ENCODE measurements around the gene STIM2. TPM values are rescaled to one million over a fixed set of nuclear protein-coding genes. Genes with fewer than 3 reads are reported as not detected.

Gene STIM2
- total and polyA plus RNA-seq, 10 of the 15 experiments (the other 5 are each of a cell fraction or from before 2014, with no cell fraction given) = 4.7 to 41.5 (median 16.9) TPM

- BruUV-seq (replicated peaks) = no TSS peak
- H3K9me3 ChIP-seq (replicated peaks; ENCODE audit: control insufficient read depth, insufficient read depth, low read length) = no peaks in the 10 kb centered on the region
- ChIA-PET CTCF (interaction anchor here (0.7 to 1.7 kb wide), 9 partner anchors 8 to 542 kb away, joined by 3 to 9 read pairs (median 4); no protein-coding TSS in a partner anchor), POLR2A (interaction anchor here (0.6 kb wide), 1 partner anchor 68 kb away, joined by 4 read pairs; no protein-coding TSS in a partner anchor), SMC1A (ENCODE audit: uncharacterized antibody, unreplicated experiment) (interaction anchor here (0.7 to 3.0 kb wide), 11 partner anchors 8 to 570 kb away, joined by 3 to 14 read pairs (median 3); no protein-coding TSS in a partner anchor), RAD21 (ENCODE audit: unreplicated experiment) (interaction anchor here (0.8 to 1.6 kb wide), 8 partner anchors 10 to 214 kb away, joined by 3 to 6 read pairs (median 4); no protein-coding TSS in a partner anchor)
- intact Hi-C loops (cut with micrococcal nuclease; ENCODE audit: unreplicated experiment) (loop anchor here (2.0 kb wide), 1 partner anchor 141 kb away; the partner anchor contains the start of gene STIM2), in situ Hi-C loops (cut with MboI) (no loop called here)
- H3K27me3 ChIP-seq (replicated peaks in 1 of 2; ENCODE audit: control insufficient read depth in 2 of 2, insufficient read depth in 2 of 2, low read length in 1 of 2) = no peaks in the 10 kb centered on the region
- no peaks in the 10 kb centered on the region for H3K79me2 ChIP-seq (ENCODE audit: control insufficient read depth, insufficient read depth, low read length)
- no peak overlapping the region for H3K9ac ChIP-seq (ENCODE audit: control insufficient read depth, insufficient read depth, low read length)
- no peak for FAIRE-seq
- no peak overlapping the region for H3K27ac ChIP-seq (ENCODE audit: control insufficient read depth, insufficient read depth)
- H3K4me1 ChIP-seq (ENCODE audit: control insufficient read depth, insufficient read depth, low read length) = peaks cover 6% of the 10 kb centered on the region; the same call in 1 of the 2 replicates
- no peaks in the 10 kb centered on the region for H4K20me1 ChIP-seq (ENCODE audit: control insufficient read depth, insufficient read depth)
- WGBS (ENCODE audit: insufficient coverage, insufficient replicate concordance, low lambda C conversion rate, missing lambda C conversion rate) = 77% methylated on average over 4 of the region's 4 CpGs
- H3K4me3 ChIP-seq = no peak overlapping the region
- H3K36me3 ChIP-seq (ENCODE audit: control insufficient read depth in 2 of 2, insufficient read depth in 2 of 2, low read length in 1 of 2) = no peaks in the 10 kb centered on the region
- DNase-seq (ENCODE audit: low read depth, low spot score) = no peak
- ATAC-seq = peak; percentile 48
- H2AFZ ChIP-seq (ENCODE audit: control insufficient read depth, low read depth, low read length) = no peak overlapping the region
- H3K4me2 ChIP-seq (ENCODE audit: control insufficient read depth, insufficient read depth) = no peak overlapping the region
- no peak for TF ChIP-seq ZNF622 (IDR thresholded peaks at IDR 0.05)
- no peak for TF ChIP-seq EZH2 (IDR thresholded peaks at IDR 0.05; ENCODE audit: borderline replicate concordance, control insufficient read depth, low read depth, low read length)
- TF ChIP-seq JUND (IDR thresholded peaks at IDR 0.05; ENCODE audit: low read depth, low read length) = no peak
- no peak for TF ChIP-seq WRNIP1 (IDR thresholded peaks at IDR 0.05; ENCODE audit: borderline replicate concordance, low read depth, low read length)
- TF ChIP-seq MYB (IDR thresholded peaks at IDR 0.05; ENCODE audit: borderline replicate concordance, low read depth, low read length) = no peak
- TF ChIP-seq CTCF (IDR thresholded peaks at IDR 0.05 in 2 of 3, conservative IDR thresholded peaks at IDR 0.05 in 1 of 3; ENCODE audit: control insufficient read depth in 2 of 3, extremely low read depth in 1 of 3, insufficient read depth in 1 of 3, low read depth in 3 of 3, low read length in 3 of 3) = 0 out of 6 replicates have a peak, but pooled peaks of 1 of the 3 experiments have one; percentile 5
- no peak for TF ChIP-seq ZNF592 (IDR thresholded peaks at IDR 0.05)
- TF ChIP-seq ZBTB40 (IDR thresholded peaks at IDR 0.05; ENCODE audit: borderline replicate concordance) = no peak
Observed at GRCh38 chr4:27001398-27002164, 140.9 kb downstream of the STIM2 start.

Measured in GM12878 (cell line).